ENCODE measurements around the gene ZEB2. TPM values are rescaled to one million over a fixed set of nuclear protein-coding genes. Genes with fewer than 3 reads are reported as not detected.

ZEB2 gene
- total RNA-seq, 1 experiment from 2014 or later = 1.2 TPM

GRCh38 chr2:144476682-144477081 is 43.2 kb downstream of the ZEB2 start:
- no peak overlapping the region for H2BK12ac ChIP-seq (ENCODE audit: insufficient read length, low read depth, low read length)
- peaks cover 14% of the 10 kb centered on the region; the same call in 1 of the 2 replicates for H3K4me1 ChIP-seq (ENCODE audit: insufficient read depth, low read length)
- H4K8ac ChIP-seq (replicated peaks; ENCODE audit: insufficient read length, low read depth, low read length) = no peak overlapping the region
- Mint-ChIP-seq H3K9me3 (no peaks in the 10 kb centered on the region), H3K4me3 (no peak overlapping the region), H3K27me3 (ENCODE audit: low read depth) (no peaks in the 10 kb centered on the region), H3K4me1 (peaks cover 50 to 51% of the 10 kb centered on the region in 2 experiments), H3K27ac (no peak overlapping the region), H3K36me3 (ENCODE audit: insufficient read depth in 1 of 3, low read depth in 3 of 3) (no peaks in the 10 kb centered on the region)
- H3T11ph ChIP-seq (ENCODE audit: low read length) = no peak overlapping the region
- no peak overlapping the region for H3K23ac ChIP-seq (ENCODE audit: insufficient read length, low read depth, low read length)
- H2AK5ac ChIP-seq (ENCODE audit: insufficient read length, low read length) = no peak overlapping the region
- H3K79me1 ChIP-seq (ENCODE audit: insufficient read depth, low read depth, low read length, poor library complexity, severe bottlenecking) = no peaks in the 10 kb centered on the region
- H3K27ac ChIP-seq (ENCODE audit: insufficient read length, low read depth, low read length) = no peak overlapping the region
- H3K4ac ChIP-seq (ENCODE audit: low read depth, low read length) = no peak overlapping the region
- no peaks in the 10 kb centered on the region for H3K79me2 ChIP-seq (ENCODE audit: insufficient read depth, low read length)
- WGBS (ENCODE audit: extremely low coverage, insufficient read length, low lambda C conversion rate) = no CpG with 5 or more reads among the region's 1 CpG
- H4K5ac ChIP-seq (ENCODE audit: insufficient read length, low read depth, low read length) = no peak overlapping the region
- H4K20me1 ChIP-seq (ENCODE audit: control insufficient read depth, insufficient read depth, insufficient read length) = no peaks in the 10 kb centered on the region
- H2BK20ac ChIP-seq (ENCODE audit: low read depth, low read length, poor library complexity, severe bottlenecking) = no peak overlapping the region
- TF ChIP-seq CTCF (conservative IDR thresholded peaks at IDR 0.05) = no peak
- no peak for DNase-seq
- no peak overlapping the region for H3K9ac ChIP-seq (ENCODE audit: extremely low read depth, insufficient read length, low read length)
- H2BK5ac ChIP-seq (ENCODE audit: insufficient read length, low read length) = no peak overlapping the region
- no peaks in the 10 kb centered on the region for H3K27me3 ChIP-seq (ENCODE audit: insufficient read depth, low read length)
- H3K23me2 ChIP-seq (ENCODE audit: insufficient read length, low read depth, low read length, poor library complexity, severe bottlenecking) = no peaks in the 10 kb centered on the region
- H3K18ac ChIP-seq (ENCODE audit: insufficient read length, low read depth, low read length) = no peak overlapping the region
- no peak overlapping the region for H3K56ac ChIP-seq (ENCODE audit: insufficient read length, low read depth, low read length)
- H3K4me2 ChIP-seq (ENCODE audit: insufficient read depth, insufficient read length, low read length) = no peak overlapping the region
- H3K9me3 ChIP-seq (ENCODE audit: control insufficient read depth, low read depth, low read length) = no peaks in the 10 kb centered on the region
- H4K91ac ChIP-seq (ENCODE audit: insufficient read length, low read depth, low read length) = no peak overlapping the region
- no peak overlapping the region for H2BK15ac ChIP-seq (ENCODE audit: low read depth, low read length)
- H2AFZ ChIP-seq (ENCODE audit: low read length) = no peak overlapping the region
- no peak overlapping the region for H3K14ac ChIP-seq (ENCODE audit: insufficient read depth, low read length)
- H2BK120ac ChIP-seq (ENCODE audit: low read depth, low read length, poor library complexity, severe bottlenecking) = no peak overlapping the region

Data from H9 (cell line).